ENCODE measurements around the gene MEG3.
"Not testable (repeated sequence)": the region's sequence is repeated elsewhere in the genome, so short reads cannot be mapped to it uniquely, and the experiment has no call there.

The MEG3 gene

GRCh38 chr14:100816950-100817901, 8.7 kb upstream of the MEG3 start:
- DNase-seq, result no peak

GRCh38 chr14:100818221-100818699, 7.7 kb upstream of the MEG3 start:
- no peak for DNase-seq

GRCh38 chr14:100818923-100819322, 7.0 kb upstream of the MEG3 start:
- DNase-seq, result not testable (repeated sequence)

GRCh38 chr14:100819453-100819828, 6.5 kb upstream of the MEG3 start:
- DNase-seq, result no peak

GRCh38 chr14:100819829-100820475, 6.0 kb upstream of the MEG3 start:
- no peak for DNase-seq

- DNase-seq, result no peak
These were observed 5.0 kb upstream of the MEG3 start for GRCh38 chr14:100820957-100821356.

- no peak for DNase-seq
These were observed 3.9 kb upstream of the MEG3 start for GRCh38 chr14:100822013-100822412.

GRCh38 chr14:100822532-100823296, 3.2 kb upstream of the MEG3 start:
- peak; percentile 42 for DNase-seq

- DNase-seq, result no peak
These were observed 2.4 kb upstream of the MEG3 start for GRCh38 chr14:100823413-100824080.

- no peak for DNase-seq
These were observed 1.8 kb upstream of the MEG3 start for GRCh38 chr14:100824091-100824551.

- DNase-seq, result no peak
These were observed 811 bp upstream of the MEG3 start for GRCh38 chr14:100824901-100825712.

GRCh38 chr14:100826391-100827100, 628 bp downstream of the MEG3 start:
- no peak for DNase-seq

GRCh38 chr14:100827101-100828021, 1.4 kb downstream of the MEG3 start:
- DNase-seq, result no peak

GRCh38 chr14:100828031-100828769, 2.3 kb downstream of the MEG3 start:
- no peak for DNase-seq

GRCh38 chr14:100830681-100831080, 4.8 kb downstream of the MEG3 start:
- no peak for DNase-seq

GRCh38 chr14:100832311-100832960, 6.5 kb downstream of the MEG3 start:
- no peak for DNase-seq

GRCh38 chr14:100834082-100834793, 8.3 kb downstream of the MEG3 start:
- DNase-seq, result no peak
